ENCODE data around the gene NUP210.

GRCh38 chr3:13429631-13430291, 9.6 kb upstream of the NUP210 start:
- no peak for TF ChIP-seq EZH2 (IDR thresholded peaks at IDR 0.05; ENCODE audit: borderline replicate concordance)
- no peak for TF ChIP-seq CTCF (IDR thresholded peaks at IDR 0.05; ENCODE audit: poor library complexity)
- TF ChIP-seq EZH2phosphoT487 (IDR thresholded peaks at IDR 0.05; ENCODE audit: low read depth, severe bottlenecking, unreplicated experiment), result no peak
